ENCODE measurements around the gene NSMCE1.

GRCh38 chr16:27265982-27266381, 2.6 kb downstream of the NSMCE1 start:
- no peak for TF ChIP-seq RAD21 (IDR thresholded peaks at IDR 0.05)
- no peak for TF ChIP-seq SP1 (IDR thresholded peaks at IDR 0.05)
- no peak for TF ChIP-seq FOXA2 (IDR thresholded peaks at IDR 0.05)
- TF ChIP-seq CTCF (IDR thresholded peaks at IDR 0.05; ENCODE audit: low read depth, low read length, missing input control) = no peak
- no peak for TF ChIP-seq REST (IDR thresholded peaks at IDR 0.05)
- TF ChIP-seq MAX (IDR thresholded peaks at IDR 0.05) = no peak
- TF ChIP-seq FOXA1 (IDR thresholded peaks at IDR 0.05) = no peak
- no peak for TF ChIP-seq YY1 (IDR thresholded peaks at IDR 0.05)
- TF ChIP-seq HNF4A (conservative IDR thresholded peaks at IDR 0.05) = no peak
